Measurements from ENCODE around the gene COL12A1.

Gene COL12A1

DNA sequence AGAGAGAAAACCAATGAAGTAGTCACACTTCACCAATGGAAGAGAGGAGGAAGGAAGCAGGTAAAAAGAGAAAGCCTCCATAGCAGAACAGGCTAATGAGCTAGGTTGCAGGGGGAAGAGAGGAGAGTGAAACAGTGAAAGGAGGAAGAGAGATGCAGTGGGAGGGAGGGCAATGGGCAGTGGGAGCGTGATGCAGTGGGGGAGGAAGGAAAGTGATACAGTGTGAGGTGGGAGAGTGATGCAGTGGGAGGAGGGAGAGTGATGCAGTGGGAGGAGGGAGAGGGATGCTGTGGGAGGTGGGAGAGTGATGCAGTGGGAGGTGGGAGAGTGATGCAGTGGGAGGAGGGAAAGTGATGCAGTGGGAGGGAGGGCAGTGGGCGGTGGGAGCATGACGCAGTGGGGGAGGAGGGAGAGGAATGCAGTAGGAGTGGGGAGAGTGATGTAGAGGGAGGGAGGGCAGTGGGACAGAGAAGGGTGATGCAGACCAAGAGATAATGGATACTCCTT is 29.7 kb downstream of the COL12A1 start:
- DNase-seq = no peak

DNA sequence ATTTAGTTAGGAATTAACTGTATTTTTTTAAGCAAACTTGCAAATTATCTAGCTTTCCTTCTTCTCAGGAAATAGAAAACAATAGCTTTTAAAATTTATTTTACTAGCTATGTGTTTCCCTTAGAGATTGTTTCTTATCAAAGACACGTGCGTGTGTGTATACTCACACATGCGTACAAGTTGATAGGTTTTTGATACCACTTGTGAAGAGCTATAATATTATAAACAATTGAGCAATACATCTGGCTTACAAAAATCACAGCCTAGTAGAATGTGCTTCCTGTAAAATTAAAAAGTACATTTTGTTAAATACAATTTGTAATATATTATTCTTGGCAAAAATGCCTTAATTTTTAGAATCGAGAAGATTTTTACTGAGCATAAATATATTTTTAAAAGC is 33.9 kb downstream of the COL12A1 start:
- DNase-seq = no peak

DNA sequence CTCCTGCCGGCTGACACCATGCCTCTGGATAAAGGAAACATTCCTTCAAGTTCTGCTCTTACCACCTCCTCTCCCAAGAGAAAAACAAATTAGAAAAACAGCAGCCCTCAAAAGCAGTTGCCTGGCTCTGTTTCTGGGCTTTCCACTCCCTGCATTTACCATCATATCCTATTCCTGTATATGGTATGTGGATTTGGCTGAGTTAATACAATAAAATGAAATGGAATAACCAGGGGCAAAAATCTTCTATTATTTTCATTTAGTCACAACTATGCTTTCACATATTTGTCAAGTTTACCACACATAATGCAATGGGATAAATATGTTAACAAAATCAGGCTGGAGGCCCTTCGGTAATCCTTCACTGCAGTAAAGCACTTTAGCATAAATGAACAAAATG is 34.3 kb downstream of the COL12A1 start:
- DNase-seq = no peak

DNA sequence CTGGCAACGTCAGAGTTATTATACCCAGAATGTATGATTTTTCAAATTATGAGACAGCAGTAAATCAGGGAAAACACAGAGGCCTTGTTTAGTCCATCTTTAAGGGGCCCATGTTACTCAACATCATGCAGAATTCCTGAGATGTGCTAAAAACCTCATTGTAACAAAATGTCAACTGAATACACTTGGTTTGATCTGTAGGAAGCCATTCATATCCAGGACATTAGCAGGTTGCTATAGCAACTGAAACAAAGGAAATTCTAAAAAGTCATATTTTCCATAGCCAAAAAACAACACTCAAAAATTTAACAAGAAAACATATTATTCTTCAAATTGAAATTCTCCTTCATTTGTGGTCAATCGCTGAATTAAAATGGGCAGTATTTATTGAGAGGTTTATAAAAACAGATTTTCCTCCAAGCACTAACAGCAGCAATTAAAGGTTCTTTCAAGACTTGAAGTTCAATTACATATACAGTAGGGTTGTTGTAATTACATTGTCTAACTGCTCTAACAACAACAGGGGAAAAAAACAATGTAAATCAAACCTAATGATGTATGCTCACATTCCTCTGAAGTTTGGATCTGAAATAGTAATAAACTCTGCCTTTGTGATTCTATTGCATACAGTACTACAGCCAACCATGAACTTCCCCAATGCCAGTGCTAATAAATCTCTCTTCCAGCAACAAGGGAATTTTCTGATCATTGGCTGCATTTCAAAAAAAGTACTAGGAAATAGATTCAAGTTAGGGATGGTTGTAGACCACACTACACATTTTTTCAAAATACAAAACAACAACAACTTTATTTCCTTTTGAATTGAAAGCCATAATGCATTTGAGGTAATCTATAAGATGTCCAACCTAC is 34.9 kb downstream of the COL12A1 start:
- DNase-seq = no peak

DNA sequence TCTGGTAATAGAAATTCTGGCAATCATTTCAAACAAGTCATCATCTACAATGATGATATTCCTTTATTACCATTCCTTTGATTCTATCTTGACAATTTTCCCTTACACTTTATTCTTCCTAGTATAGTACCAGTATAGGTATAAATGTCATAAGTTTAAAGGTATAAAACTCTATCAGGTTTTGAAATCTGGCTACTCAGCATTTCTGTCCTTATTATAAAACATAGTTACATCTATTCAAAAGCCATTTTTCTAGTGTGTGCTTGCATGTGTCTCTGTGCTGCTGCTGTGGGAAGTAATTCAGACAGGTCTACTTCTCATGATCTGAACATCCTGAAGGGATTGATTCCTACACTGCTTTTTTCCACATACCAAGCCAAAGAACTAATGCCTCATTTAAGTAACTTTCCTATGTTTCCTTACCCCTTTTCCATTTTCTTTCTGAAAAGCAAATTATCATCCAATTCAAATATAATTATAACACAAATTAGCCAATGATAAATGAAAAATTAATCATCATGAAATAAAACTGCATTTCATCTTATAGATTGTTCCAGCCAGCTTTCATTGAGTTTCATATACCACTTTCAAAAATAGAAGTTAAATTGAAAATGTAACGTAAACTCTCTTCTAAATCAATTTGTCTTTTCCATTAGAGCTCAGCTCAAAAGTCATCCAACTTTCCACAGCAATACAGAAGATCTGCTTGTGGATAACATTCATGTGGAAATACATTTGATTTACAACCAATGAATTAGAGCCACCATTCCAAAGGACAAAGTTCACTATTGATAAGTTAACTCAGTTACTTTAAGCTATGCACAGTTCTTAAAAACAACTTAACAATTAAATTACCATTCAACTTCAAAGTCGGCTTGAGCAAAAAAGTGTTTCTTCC is 35.9 kb downstream of the COL12A1 start:
- no peak for DNase-seq

DNA sequence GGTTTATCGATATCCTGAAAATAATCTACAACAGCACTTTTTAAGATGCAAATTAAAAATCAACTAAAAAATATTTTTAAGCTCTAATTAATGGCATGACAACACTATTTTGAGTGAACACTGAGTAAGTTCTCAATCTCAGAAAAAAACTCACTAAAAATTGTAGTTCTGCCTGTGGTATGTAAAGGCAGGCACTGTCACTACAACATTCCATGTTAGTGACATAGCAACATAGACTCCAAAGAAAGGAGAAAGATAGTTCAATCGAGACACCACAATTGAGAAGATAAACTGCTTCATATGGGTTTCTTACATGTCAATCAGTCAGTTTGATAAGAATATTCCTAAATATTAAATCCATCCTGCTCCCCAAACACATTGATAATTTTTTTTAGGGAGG is 38.0 kb downstream of the COL12A1 start:
- no peak for DNase-seq

DNA sequence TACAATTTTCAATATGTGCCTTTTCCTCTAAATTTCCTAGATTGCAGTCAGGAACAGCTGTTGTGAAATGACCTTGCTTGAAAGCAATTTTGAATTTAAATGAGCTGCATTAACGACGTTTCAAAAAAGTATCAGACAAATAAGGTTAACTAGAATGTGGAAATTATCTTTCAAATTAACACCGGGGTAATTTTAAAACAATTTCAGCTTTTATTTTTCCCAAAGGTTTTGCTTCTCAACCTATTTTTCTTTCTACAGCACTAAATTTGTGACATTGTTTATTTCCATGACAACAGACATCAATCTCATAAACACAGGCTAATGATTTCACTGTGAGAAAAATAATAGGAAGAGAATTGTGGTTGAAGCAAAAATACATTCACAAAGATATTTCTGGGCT is 38.5 kb downstream of the COL12A1 start:
- no peak for DNase-seq

DNA sequence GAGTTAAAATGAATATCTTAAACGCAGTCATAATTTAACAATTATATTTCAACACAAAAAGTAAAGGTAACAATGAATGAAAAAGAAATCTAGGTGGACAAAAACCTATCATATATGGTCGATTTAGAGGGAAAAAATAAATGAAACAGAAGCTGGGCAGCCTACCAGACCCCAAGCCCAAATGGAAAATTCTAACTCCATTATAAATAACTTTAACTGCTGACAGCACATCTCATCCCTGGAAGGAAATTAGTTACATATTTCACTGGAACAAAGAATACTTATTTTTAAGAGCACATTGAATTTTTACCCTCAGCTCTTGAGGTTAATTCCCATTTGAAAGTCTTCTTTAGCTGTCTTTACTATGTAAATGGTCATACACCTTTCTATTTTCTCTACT is 39.1 kb downstream of the COL12A1 start:
- no peak for DNase-seq

DNA sequence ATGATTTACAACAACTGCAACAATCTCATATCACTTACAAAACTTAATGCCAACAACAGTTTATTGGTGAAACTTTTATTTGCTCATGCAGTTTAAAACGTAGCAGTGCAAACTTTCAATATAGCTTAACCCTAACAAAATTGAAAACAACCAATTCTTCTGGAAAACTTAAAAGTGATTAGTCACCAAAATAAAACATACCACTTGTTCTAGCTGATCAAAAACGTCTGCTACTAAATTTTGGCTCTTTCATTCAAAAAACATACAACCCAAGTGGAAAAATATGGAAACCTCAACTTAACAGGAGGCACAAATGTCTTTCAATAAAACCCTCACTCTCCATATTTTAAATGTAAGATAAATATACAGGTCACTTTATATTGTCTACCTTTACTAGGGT is 39.6 kb downstream of the COL12A1 start:
- no peak for DNase-seq

DNA sequence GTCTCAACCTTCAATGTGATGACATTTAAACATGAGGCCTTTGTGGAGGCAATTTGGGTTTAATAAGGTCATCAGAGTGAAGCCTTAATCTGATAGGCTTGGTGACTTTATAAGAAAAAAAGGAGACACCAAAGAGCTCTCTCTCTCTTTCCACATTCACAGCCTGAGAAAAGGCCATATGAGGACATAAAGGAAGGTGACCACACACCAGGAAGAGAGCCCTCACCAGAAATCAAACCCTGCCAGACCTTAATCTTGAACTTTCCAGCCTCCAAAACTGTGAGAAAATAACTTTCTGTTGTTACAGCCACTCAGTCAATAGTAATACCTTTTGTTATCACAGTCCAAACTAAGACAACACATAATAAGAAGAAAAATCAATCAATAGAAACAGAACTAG is 47.7 kb downstream of the COL12A1 start:
- DNase-seq = no peak

DNA sequence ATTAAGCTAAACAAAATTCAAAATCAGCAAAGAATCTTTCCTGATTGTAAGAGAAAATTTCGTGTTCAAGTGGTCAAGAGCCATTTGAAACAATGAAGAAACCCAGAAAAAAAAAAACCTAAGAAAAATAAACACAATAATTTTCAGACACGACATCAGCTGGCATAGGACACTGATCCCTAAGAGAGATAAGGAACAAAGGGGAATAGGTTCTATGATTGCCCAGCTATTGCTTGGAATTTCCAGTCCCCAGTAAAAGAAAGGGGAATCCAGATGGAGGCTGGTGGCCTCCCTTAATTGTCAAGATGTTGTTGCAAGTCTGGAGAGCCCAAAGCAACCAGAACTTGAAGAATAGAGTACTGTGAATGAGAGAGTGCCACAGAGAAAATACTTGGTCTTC is 48.5 kb downstream of the COL12A1 start:
- DNase-seq = no peak

DNA sequence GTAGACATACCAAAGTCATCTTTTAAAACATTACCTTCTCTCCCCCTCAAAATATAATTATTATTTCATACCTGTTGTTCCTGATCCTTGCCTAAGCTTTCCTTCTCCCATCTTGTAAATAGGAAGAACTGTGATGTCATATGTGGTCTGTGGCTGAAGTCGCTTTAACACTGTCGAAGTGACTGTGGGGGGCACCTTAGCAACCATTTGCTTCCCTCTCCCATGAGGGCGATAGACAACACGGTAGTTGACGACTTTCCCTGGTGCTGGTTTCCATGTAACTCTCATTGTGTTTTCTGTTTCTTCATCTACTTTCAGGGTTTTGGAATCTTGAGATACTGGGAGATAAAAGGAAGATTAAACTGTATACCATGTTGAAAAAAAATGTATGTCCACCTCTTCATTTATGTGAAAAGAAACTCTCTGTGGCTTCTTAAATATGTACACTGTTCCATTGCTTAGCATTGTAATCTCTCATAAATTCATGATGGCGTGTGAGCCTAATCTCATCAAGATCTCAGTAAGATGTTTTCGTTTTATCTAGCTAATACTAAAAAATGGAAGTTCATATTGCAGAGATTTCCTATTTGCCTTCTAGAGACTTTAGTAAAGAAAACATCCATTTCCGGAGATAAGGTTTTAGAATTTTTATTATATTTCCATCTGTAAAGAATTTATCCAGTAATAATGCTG is 49.5 kb downstream of the COL12A1 start:
- DNase-seq = no peak

DNA sequence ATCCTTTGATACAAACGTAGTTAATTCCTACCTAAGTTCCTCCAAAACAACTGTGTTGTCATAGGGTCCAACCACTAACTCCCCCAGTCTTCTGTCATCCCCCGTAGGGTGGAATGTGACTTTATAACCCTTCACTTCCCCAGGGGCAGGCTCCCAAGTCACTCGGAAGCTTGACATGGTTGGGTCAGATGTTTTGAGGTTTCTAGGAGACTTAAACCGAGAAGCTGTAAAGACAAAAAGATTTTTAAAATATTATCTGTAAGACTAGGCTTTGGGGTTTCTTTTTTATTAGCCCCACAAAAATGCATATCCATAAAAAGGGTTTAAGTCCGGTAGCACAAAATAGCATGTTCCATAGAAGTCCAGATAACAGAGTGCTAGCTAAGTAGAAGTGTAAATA is 50.2 kb downstream of the COL12A1 start:
- DNase-seq = no peak

DNA sequence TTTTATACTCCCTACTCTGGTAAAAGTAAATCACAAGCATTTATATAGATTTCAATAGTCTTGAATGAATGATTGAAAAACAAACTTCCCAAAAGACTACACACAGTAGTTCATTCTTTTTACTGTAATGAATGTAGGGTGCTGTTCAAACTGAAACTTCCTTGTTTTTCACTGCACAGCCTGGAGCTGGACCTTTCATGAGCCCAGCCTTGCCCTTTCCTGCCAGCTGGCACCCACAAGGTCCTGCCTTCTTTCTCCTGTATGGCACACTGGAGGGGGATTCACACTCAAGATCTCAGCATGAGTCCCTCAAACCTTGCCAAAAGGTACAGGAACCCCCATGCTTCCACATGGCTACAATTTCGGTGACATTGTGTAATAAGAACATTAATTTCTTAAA is 50.9 kb downstream of the COL12A1 start:
- no peak for DNase-seq

DNA sequence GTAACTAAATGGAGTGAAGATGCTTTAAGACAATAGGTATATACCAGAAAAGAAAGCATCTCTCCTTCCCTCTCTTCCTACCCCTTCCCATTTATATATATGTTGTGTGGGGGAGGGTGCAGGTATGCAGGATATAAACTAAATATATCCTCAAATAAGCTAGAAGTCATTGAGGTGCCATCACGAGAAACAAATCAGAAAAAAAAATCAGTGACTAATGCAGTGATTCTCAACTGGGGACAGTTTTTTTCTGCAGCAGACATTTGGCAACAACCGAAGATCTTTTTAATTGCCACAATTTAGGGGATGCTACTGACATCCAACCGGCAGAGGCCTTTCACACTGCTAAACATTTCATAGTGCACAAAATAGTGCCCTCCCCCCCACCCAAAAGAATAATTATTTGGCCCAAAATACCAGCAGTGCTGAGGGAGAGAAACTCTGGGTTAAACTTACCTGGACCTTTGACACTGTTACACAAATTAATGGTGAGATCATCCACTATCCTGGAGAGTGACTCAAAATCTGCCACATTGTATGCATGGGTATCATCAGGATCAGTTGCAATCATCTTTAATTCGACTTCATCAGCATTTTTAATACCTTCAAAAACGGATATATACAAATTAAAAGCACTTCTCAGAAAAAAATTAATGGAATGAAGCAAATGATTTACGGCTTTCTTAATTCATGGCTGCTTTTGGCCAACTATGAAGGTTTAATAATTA is 55.0 kb downstream of the COL12A1 start:
- no peak for DNase-seq

DNA sequence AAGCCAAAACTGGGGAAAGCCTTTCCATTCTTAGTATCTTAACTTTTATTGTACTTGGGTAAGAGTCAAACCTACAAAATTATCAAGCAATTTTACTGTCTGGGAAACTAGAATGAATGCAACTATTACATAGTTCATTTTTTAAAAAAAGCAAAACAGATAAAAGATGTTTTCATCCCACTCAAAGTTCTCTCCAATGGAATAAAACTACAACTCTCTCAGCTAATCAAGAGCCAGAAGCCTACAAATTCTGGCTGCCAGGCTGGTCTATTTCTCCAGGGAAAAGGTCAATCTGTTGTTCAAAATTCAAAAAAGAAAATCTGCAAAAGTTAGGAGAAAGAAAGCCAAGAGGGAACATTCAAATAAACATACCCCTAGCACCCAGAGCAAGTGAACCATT is 56.2 kb downstream of the COL12A1 start:
- no peak for DNase-seq

DNA sequence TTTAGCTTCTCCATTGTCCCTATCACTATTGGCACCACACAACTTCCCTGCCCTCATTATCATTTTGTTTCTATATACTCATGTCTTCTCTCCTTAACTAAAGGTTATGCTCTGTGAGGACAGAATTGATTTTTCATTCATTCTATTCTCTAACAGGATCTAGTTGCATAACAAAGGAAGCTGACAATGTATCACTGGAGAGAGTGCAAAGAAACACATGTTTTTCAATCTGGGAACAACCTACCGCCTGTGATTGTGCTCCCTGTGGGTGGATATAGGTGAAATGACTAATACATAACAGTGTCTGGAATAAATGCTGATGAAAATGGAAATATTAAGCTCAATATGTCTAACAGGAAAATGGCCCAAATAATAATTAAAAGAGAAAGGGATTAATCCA is 56.6 kb downstream of the COL12A1 start:
- DNase-seq = no peak

DNA sequence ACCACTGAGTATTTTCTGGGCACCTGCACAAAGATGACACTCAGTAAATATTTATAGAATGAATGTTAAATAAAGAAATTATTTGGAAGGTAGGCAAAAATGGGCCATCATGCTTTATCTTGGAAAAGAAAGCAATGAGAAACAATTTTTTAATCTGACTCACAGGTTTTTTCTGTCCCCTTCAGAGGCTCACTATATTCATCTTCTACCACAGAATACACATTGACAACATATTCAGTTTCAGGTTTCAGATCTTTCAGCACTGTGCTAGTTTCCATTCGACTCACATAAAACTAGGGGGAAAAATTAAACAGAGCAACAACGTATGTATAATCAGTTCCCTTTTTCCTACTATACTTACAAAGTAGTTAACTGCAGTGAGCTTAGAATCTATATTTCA is 58.3 kb downstream of the COL12A1 start:
- peak in 1 of 2 experiments; percentile 32 for DNase-seq

DNA sequence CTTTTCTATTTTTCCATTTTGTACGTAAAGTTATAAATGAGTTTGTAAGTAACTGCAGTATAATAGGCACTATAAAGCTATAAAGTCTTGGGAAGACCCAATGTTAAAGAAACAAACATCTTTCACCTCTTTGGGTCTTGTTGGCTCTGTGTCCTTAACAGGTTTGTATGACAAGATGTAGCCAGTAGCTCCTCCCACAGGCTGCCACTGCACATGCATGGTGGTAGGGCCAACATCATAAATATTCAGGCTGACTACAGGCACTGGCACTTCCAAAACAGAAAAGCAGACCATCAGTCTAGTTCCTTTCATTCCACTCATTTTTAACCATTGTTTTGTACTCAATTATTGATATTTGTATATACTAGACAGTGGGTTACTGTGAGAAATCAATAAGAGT is 59.9 kb downstream of the COL12A1 start:
- no peak for DNase-seq

DNA sequence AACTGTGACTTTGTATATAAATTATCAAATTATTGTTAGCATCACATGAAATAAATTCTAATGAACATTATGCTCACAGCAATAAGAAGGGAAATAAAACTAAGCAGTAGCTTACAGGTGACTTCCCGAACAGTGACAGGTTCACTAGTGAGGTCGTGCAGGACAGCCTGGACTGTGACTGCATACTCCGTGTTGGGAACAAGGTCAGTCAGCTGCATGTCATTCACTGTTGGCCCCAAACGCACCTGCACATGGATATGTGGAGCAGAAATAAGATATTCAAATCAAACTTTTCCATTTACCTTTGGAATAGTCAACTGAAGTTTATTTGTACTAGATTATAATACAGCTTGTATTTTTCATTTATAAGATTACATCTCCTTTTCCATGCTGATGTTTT is 60.6 kb downstream of the COL12A1 start:
- DNase-seq = no peak

DNA sequence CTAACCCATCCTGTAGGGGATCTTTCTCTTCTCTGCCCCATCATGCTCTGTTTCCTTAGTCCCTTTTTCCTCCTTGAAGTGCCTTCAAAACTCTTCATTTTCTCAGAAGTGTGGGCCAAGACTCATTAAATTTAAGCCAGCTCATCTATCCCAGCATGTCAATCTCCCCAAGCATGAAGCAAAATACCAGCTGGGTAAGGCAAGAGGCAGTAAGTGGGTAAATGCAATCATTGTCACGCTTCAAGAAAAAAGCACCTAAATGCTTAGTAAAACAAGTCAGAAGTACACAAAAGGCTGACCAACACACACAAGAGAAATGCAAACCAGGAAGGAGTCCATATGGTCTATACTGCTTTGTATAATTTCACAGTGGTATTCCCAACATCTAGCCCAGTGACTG is 61.5 kb downstream of the COL12A1 start:
- DNase-seq = no peak

DNA sequence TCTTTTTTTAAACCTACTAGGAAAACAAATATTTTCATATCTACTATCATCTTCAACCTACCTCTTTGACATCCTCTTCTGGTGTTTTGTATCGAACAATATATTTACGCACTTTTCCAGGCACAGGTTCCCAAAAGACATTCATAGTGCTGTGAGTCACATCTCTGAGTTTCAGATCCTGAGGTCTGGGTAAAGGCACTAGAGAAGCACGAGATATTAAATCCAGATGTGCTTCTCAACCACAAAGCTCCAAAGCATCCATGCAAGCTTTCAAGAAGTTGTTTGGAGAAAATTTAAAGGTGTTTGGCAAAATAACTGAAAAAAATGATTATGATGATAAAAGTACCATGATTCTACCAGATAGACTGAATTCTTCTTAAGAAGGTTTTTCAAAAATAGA is 62.7 kb downstream of the COL12A1 start:
- DNase-seq = no peak

DNA sequence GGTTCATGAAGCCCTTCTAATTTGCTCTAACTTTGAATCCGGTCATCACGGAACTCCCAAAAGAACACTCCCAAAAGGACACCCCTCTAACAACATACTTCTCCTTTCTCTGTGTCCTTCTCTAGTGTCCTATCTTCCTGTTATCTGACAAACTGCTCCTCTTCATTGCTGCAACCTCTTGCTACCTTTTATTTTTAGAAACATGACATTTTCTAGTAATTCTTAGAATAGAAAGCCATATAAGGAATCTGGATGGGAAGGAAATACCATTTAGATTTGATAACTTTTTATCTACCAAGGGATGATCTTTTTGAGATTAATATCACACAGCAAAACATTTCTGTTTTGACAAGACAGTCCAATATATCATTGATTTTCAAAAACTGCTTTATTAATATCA is 63.1 kb downstream of the COL12A1 start:
- DNase-seq = no peak

Data from NCI-H1930 (cell line).